ENCODE results near the gene FBXL14. TPM values are rescaled to one million over a fixed set of nuclear protein-coding genes. Genes with fewer than 3 reads are reported as not detected.
A peak's percentile ranks its signal among the peaks of the same experiment; 100 is the strongest.

FBXL14 gene
- total RNA-seq, 1 experiment from 2014 or later: 23.6 TPM

DNA sequence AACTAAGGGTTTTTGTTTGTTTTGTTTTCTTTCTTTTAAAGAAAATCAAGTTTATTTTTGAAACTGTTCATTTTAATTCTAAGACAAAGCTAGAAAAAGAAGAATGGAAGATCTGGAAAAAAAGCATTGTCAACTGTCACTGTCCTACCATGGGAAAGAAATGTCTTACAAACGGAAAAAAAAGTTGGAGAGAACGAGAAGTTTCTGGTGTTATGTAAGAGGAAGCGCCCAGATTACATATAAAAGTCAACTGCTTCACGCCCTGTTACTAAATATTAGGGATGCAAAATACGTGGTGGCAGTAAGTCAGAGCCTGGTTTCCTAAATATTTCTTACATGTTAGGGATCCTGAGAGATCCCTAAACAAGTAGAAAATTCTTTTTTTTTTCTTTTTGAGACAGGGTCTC, 14.3 kb upstream of the FBXL14 start:
- no peak for DNase-seq
- H3K4me1 ChIP-seq: peaks cover 9% of the 10 kb centered on the region
- H3K9me3 ChIP-seq: no peaks in the 10 kb centered on the region
- H3K27me3 Mint-ChIP-seq (ENCODE audit: insufficient read depth, unreplicated experiment): no peaks in the 10 kb centered on the region
- no peak overlapping the region for H3K4me3 Mint-ChIP-seq (ENCODE audit: unreplicated experiment)
- ChIA-PET CTCF (no interaction called here), POLR2A (no interaction called here)
- no TSS peak for BruUV-seq (replicated peaks)
- H3K27ac Mint-ChIP-seq (ENCODE audit: unreplicated experiment): no peak overlapping the region
- intact Hi-C loops (cut with micrococcal nuclease; ENCODE audit: unreplicated experiment): no loop called here
- H3K4me1 Mint-ChIP-seq (ENCODE audit: low read depth, unreplicated experiment): peaks cover 11% of the 10 kb centered on the region
- H3K4me3 ChIP-seq (ENCODE audit: low read depth, low read length): no peak overlapping the region
- H3K9me3 Mint-ChIP-seq (ENCODE audit: unreplicated experiment): no peaks in the 10 kb centered on the region
- no peaks in the 10 kb centered on the region for H3K36me3 Mint-ChIP-seq (ENCODE audit: insufficient read depth, unreplicated experiment)
- no peaks in the 10 kb centered on the region for H3K36me3 ChIP-seq (ENCODE audit: control insufficient read depth, insufficient read depth, low read length)
- H3K27me3 ChIP-seq (replicated peaks; ENCODE audit: control insufficient read depth, insufficient read depth, low read length): no peaks in the 10 kb centered on the region
- TF ChIP-seq CTCF (IDR thresholded peaks at IDR 0.05; ENCODE audit: insufficient read depth in 1 of 2, low read depth in 1 of 2, low read length in 1 of 2, severe bottlenecking in 1 of 2, unreplicated experiment in 1 of 2): no peak

- Mint-ChIP-seq H3K4me3 (ENCODE audit: unreplicated experiment) (no peak overlapping the region), H3K36me3 (ENCODE audit: insufficient read depth, unreplicated experiment) (no peaks in the 10 kb centered on the region), H3K27ac (ENCODE audit: unreplicated experiment) (no peak overlapping the region), H3K4me1 (ENCODE audit: low read depth, unreplicated experiment) (peaks cover 11% of the 10 kb centered on the region), H3K27me3 (ENCODE audit: insufficient read depth, unreplicated experiment) (no peaks in the 10 kb centered on the region), H3K9me3 (ENCODE audit: unreplicated experiment) (no peaks in the 10 kb centered on the region)
- TF ChIP-seq CTCF (IDR thresholded peaks at IDR 0.05; ENCODE audit: insufficient read depth in 1 of 2, low read depth in 1 of 2, low read length in 1 of 2, severe bottlenecking in 1 of 2, unreplicated experiment in 1 of 2): no peak
- POLR2A ChIA-PET: no interaction called here
- Histone ChIP-seq H3K9me3 (no peaks in the 10 kb centered on the region), H3K27me3 (replicated peaks; ENCODE audit: control insufficient read depth, insufficient read depth, low read length) (no peaks in the 10 kb centered on the region), H3K4me3 (ENCODE audit: low read depth, low read length) (no peak overlapping the region), H3K36me3 (ENCODE audit: control insufficient read depth, insufficient read depth, low read length) (no peaks in the 10 kb centered on the region), H3K4me1 (peaks cover 9% of the 10 kb centered on the region)
- CTCF ChIA-PET: no interaction called here
- intact Hi-C loops (cut with micrococcal nuclease; ENCODE audit: unreplicated experiment): no loop called here
- no TSS peak for BruUV-seq (replicated peaks)
- DNase-seq: no peak
Measured at GRCh38 chr12:1607940-1608712, 13.7 kb upstream of the FBXL14 start.

- CTCF ChIA-PET: interaction anchor here (0.5 to 2.4 kb wide), 16 partner anchors 12 to 1035 kb away, joined by 3 to 15 read pairs (median 5); partner anchors contain the start of genes FBXL14, RAD52 and WNT5B
- no peaks in the 10 kb centered on the region for H3K36me3 Mint-ChIP-seq (ENCODE audit: insufficient read depth, unreplicated experiment)
- no peaks in the 10 kb centered on the region for H3K27me3 ChIP-seq (replicated peaks; ENCODE audit: control insufficient read depth, insufficient read depth, low read length)
- no peaks in the 10 kb centered on the region for H3K9me3 Mint-ChIP-seq (ENCODE audit: unreplicated experiment)
- H3K36me3 ChIP-seq (ENCODE audit: control insufficient read depth, insufficient read depth, low read length): no peaks in the 10 kb centered on the region
- H3K4me1 Mint-ChIP-seq (ENCODE audit: low read depth, unreplicated experiment): peaks cover 11% of the 10 kb centered on the region
- H3K27ac Mint-ChIP-seq (ENCODE audit: unreplicated experiment): peak overlapping the region; percentile 85
- TSS peak; percentile 57 for BruUV-seq (replicated peaks)
- peak overlapping the region; percentile 33 for H3K4me3 ChIP-seq (ENCODE audit: low read depth, low read length)
- peak; percentile 89 to 92 for DNase-seq
- POLR2A ChIA-PET: interaction anchor here (1.9 kb wide), 1 partner anchor 11 kb away, joined by 6 read pairs; the partner anchor contains the start of gene FBXL14
- intact Hi-C loops (cut with micrococcal nuclease; ENCODE audit: unreplicated experiment): loop anchor here (1.0 kb wide), 1 partner anchor 23 kb away; the partner anchor contains the start of gene WNT5B
- H3K4me3 Mint-ChIP-seq (ENCODE audit: unreplicated experiment): peak overlapping the region; percentile 74
- no peaks in the 10 kb centered on the region for H3K9me3 ChIP-seq
- peaks cover 9% of the 10 kb centered on the region for H3K4me1 ChIP-seq
- no peak for TF ChIP-seq CTCF (IDR thresholded peaks at IDR 0.05; ENCODE audit: insufficient read depth in 1 of 2, low read depth in 1 of 2, low read length in 1 of 2, severe bottlenecking in 1 of 2, unreplicated experiment in 1 of 2)
- no peaks in the 10 kb centered on the region for H3K27me3 Mint-ChIP-seq (ENCODE audit: insufficient read depth, unreplicated experiment)
Measured at GRCh38 chr12:1606021-1606622, 11.7 kb upstream of the FBXL14 start.

All from Caco-2 (cell line).